Brain microvascular endothelial cell (primary cell): ENCODE results near the gene TBC1D17.

Experiments used
- DNase-seq: peaks from one replicate; pipeline ENCODE4 v3.0.0-alpha.2; 2020
- H3K27ac ChIP-seq: fragments of 250-450 bp; sonication (Bioruptor Pico); 2 replicates; pipeline ENCODE4 v1.5.1; 2020; ENCODE audit warnings: mild to moderate bottlenecking, moderate library complexity
- H3K27me3 ChIP-seq: fragments of 250-450 bp; sonication (Bioruptor Pico); replicated peaks from 2 replicates; pipeline ENCODE4 v1.5.1; 2020; ENCODE audit warnings: mild to moderate bottlenecking
- H3K36me3 ChIP-seq: fragments of 250-450 bp; sonication (Bioruptor Pico); replicated peaks from 2 replicates; pipeline ENCODE4 v1.5.1; 2020; ENCODE audit warnings: mild to moderate bottlenecking
- H3K4me3 ChIP-seq: 2 replicates; pipeline ENCODE4 v1.5.1; 2011; ENCODE audit warnings: low read depth, mild to moderate bottlenecking, control low read depth, low read length, moderate library complexity
- CTCF ChIP-seq: IDR thresholded peaks from 2 replicates; pipeline ENCODE4 v1.5.1; 2011; ENCODE audit warnings: low read depth, mild to moderate bottlenecking, moderate library complexity, low read length, control low read depth, inconsistent platforms; ENCODE audit errors: missing control alignments
- in situ Hi-C: cut with HindIII; loops from 2 replicates; pipeline ENCODE4 v1.10.0; 2017; ENCODE audit warnings: low sequenced_read_pairs, low pct_ligation_motif_present

The TBC1D17 gene

GRCh38 chr19:49849433-49850220, 27.9 kb upstream of the TBC1D17 start:
- no peak for DNase-seq
- Histone ChIP-seq H3K4me3 (peak overlapping the region; percentile 81), H3K36me3 (peaks cover 4% of the 10 kb centered on the region), H3K27me3 (no peaks in the 10 kb centered on the region), H3K27ac (no peak overlapping the region)
- in situ Hi-C loops, result no loop called here
- TF ChIP-seq CTCF, result no peak

DNA sequence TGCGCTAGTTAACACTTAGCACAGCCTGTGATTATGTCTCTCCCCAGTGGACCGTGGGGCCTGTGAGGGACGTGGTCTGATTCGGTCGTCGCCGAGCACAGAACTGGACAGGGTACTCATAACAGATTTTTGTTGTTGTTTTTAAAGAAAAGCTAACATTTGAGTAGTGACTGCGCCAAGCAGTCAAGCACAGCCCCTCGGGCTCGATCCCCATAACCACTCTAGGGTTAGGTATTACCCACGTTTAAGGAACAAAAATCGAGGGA, 27.3 kb upstream of the TBC1D17 start:
- Histone ChIP-seq H3K4me3 (peak overlapping the region; percentile 81), H3K36me3 (peaks cover 6% of the 10 kb centered on the region), H3K27ac (peak overlapping the region; percentile 99), H3K27me3 (no peaks in the 10 kb centered on the region)
- TF ChIP-seq CTCF, result no peak
- in situ Hi-C loops, result no loop called here
- DNase-seq, result no peak

DNA sequence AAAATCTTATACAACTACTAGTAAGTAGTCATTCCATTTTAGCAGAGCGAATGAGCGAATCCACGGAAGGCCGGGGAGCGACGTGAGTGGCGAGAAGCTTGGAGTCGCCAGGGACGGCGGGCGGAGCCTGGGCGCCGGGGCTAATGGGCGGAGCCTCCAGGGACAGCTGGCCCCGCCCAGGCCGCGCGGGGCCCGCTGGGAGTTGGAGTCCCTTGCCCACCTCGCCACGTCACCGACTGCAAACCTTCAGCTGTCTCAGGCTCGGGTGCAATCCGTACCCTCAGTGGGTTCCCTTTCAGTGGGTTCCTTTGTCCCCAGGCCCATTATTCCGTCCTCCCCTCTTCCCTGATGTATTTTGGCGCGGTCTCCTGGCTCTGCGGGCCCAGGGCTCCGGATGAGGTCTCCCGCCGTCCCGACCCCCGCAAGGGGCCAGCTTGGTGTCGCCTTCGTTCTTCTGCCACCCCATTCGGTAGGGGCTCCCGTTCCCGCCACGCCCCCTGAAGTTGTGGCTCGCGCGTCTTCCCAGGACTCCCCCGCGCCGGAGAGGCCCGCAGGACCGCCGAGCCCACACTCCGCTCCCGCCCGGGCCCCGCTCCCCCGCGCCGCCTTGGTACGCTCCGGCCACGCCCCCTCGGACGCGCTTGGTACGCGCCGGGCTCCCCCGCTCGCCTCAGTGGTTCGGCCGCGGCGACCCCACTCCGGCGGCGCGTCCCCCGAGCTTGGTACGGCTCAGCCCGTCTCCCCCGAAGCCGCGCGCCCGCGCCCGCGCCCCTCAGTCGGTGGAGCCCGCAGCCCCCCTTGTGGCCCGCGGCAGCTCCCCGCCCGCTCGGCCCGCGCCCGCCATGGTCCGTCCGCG, 26.8 kb upstream of the TBC1D17 start, which contains the start of gene PTOV1:
TSS of gene PTOV1 (plus strand) at position 673 of the 856 bp plus-strand sequence.
- in situ Hi-C loops, result no loop called here
- Histone ChIP-seq H3K36me3 (peaks cover 9% of the 10 kb centered on the region), H3K27ac (peak within 1 kb of the TSS; percentile 99), H3K4me3 (peak within 1 kb of the TSS; percentile 81), H3K27me3 (no peaks in the 10 kb centered on the region)
- peak; percentile 80 for DNase-seq
- no peak for TF ChIP-seq CTCF

DNA sequence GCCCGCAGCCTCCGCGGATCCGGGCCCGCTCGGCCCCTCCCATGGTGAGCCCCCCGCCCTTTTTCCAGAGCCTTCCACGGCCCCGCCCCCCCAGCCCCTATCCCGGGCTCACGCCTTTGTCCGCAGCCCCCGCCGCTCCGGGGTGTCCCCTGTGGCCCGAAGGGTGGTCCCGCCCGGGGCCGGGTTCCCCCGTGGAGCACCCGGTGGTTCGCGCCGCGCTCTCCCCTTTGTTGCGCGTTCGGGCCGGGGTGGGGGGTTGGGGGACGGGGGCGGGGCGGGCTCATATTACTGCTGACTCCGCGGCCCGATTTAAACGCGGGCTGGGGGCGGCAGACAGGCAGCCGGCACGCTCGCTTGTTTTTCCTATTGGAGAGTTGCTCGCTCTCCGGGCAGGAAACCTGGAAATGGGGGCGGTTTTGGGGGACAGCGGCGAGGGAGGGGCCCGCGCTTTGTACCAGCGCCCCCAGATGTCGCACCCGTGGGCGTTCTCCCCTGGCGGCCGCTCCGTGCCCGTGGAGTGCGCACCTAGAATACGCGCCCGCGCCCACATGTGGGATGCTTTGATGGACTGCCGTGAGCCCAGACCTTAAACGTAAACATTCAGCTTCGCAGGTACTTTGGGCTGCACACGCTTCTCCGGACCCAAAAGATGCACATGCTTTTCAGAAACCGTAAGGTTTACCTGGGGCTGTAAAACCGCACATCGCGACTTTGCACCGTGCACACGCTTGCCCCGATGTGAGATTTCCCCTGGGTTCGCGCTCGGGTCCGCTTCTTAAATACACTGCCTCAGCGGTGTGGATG, 25.8 kb upstream of the TBC1D17 start:
- peak overlapping the region; percentile 99 for H3K27ac ChIP-seq
- no peak for TF ChIP-seq CTCF
- H3K4me3 ChIP-seq, result peak overlapping the region; percentile 81
- H3K27me3 ChIP-seq, result no peaks in the 10 kb centered on the region
- no peak for DNase-seq
- peaks cover 15% of the 10 kb centered on the region for H3K36me3 ChIP-seq
- in situ Hi-C loops, result no loop called here

- Histone ChIP-seq H3K4me3 (peak overlapping the region; percentile 81), H3K36me3 (peaks cover 24% of the 10 kb centered on the region), H3K27me3 (no peaks in the 10 kb centered on the region), H3K27ac (no peak overlapping the region)
- in situ Hi-C loops, result no loop called here
- DNase-seq, result no peak
- TF ChIP-seq CTCF, result no peak
These were observed 24.8 kb upstream of the TBC1D17 start for GRCh38 chr19:49852631-49853126.
